Measurements from ENCODE around the gene SLC24A3. TPM values are rescaled to one million over a fixed set of nuclear protein-coding genes. Genes with fewer than 3 reads are reported as not detected.

Gene SLC24A3
- total and polyA plus RNA-seq, 2 experiments from 2014 or later, result 0.81 to 2.5 TPM

DNA sequence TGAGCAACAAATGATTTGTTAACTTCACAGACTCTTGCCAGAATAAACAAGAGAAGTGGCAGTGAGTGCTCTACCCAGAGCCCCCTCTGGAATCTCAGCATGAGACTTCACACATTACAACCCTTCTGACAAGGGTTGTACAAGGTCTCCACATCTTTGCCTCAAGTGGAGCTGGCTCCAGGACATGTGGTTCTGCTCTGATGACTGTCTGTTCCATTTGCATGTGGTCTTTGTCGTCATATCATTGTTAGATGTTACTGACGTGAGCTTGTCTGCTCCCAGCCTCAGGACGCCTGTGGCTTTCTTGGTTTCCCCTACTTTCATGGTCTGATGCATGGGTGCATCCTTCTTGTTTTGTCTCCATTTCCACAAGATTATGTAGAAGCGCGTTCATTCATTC is 115.0 kb downstream of the SLC24A3 start (continued):
- TF ChIP-seq, protein P1, sequence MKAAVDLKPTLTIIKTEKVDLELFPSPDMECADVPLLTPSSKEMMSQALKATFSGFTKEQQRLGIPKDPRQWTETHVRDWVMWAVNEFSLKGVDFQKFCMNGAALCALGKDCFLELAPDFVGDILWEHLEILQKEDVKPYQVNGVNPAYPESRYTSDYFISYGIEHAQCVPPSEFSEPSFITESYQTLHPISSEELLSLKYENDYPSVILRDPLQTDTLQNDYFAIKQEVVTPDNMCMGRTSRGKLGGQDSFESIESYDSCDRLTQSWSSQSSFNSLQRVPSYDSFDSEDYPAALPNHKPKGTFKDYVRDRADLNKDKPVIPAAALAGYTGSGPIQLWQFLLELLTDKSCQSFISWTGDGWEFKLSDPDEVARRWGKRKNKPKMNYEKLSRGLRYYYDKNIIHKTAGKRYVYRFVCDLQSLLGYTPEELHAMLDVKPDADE (IDR thresholded peaks at IDR 0.05), result no peak
- TF ChIP-seq, protein P2, sequence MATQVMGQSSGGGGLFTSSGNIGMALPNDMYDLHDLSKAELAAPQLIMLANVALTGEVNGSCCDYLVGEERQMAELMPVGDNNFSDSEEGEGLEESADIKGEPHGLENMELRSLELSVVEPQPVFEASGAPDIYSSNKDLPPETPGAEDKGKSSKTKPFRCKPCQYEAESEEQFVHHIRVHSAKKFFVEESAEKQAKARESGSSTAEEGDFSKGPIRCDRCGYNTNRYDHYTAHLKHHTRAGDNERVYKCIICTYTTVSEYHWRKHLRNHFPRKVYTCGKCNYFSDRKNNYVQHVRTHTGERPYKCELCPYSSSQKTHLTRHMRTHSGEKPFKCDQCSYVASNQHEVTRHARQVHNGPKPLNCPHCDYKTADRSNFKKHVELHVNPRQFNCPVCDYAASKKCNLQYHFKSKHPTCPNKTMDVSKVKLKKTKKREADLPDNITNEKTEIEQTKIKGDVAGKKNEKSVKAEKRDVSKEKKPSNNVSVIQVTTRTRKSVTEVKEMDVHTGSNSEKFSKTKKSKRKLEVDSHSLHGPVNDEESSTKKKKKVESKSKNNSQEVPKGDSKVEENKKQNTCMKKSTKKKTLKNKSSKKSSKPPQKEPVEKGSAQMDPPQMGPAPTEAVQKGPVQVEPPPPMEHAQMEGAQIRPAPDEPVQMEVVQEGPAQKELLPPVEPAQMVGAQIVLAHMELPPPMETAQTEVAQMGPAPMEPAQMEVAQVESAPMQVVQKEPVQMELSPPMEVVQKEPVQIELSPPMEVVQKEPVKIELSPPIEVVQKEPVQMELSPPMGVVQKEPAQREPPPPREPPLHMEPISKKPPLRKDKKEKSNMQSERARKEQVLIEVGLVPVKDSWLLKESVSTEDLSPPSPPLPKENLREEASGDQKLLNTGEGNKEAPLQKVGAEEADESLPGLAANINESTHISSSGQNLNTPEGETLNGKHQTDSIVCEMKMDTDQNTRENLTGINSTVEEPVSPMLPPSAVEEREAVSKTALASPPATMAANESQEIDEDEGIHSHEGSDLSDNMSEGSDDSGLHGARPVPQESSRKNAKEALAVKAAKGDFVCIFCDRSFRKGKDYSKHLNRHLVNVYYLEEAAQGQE (IDR thresholded peaks at IDR 0.05; ENCODE audit: unreplicated experiment), result no peak
- no peak for TF ChIP-seq STAT1 (IDR thresholded peaks at IDR 0.05; ENCODE audit: unreplicated experiment)
- no peak for TF ChIP-seq JUNB (IDR thresholded peaks at IDR 0.05; ENCODE audit: unreplicated experiment)
- TF ChIP-seq EZH2 (IDR thresholded peaks at IDR 0.05; ENCODE audit: low read depth, unreplicated experiment), result no peak

DNA sequence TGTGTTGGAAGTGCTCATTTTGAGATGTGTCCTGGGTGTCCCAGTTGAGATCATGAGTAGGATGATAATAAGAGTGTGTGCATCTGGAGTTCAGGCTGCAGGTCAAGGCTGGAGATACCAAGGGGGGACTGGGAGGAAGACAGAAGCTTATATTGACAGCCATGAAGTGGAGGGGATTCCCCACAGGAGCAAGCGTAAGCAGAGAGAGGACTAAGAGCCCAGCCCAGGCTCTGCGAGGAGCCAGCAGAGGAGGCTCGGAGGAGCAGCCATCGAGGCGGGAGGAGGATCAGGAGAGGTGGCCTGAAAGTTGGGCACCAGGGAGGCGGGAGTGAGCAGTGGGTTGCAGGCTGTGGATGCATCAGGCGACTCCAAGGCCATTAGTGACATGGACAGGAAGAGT is 116.2 kb downstream of the SLC24A3 start:
- Histone ChIP-seq H3K79me2 (replicated peaks; ENCODE audit: insufficient read depth) (no peaks in the 10 kb centered on the region), H3K9me2 (ENCODE audit: insufficient read depth) (peaks cover 8% of the 10 kb centered on the region), H3F3A (replicated peaks; ENCODE audit: low read depth) (no peaks in the 10 kb centered on the region), H3K4me2 (no peak overlapping the region), H3K4me1 (ENCODE audit: insufficient read depth) (no peaks in the 10 kb centered on the region), H3K27ac (ENCODE audit: low read depth) (no peak overlapping the region), H3K36me3 (ENCODE audit: insufficient read depth) (no peaks in the 10 kb centered on the region), H2AFZ (no peak overlapping the region), H3K4me3 (no peak overlapping the region), H4K20me1 (replicated peaks; ENCODE audit: insufficient read depth) (no peaks in the 10 kb centered on the region), H3K27me3 (ENCODE audit: insufficient read depth) (no peaks in the 10 kb centered on the region)
- ATAC-seq (no peak), DNase-seq (ENCODE audit: low spot score) (no peak)
- H3K4me1 Mint-ChIP-seq, result no peaks in the 10 kb centered on the region; the same call in 2 of the 3 replicates
- H3K27me3 Mint-ChIP-seq (ENCODE audit: insufficient read depth, low read depth, poor library complexity), result peaks cover 2% of the 10 kb centered on the region
- no peak overlapping the region for H3K27ac Mint-ChIP-seq
- H3K4me3 Mint-ChIP-seq, result no peak overlapping the region
- H3K36me3 Mint-ChIP-seq (ENCODE audit: low read depth), result no peaks in the 10 kb centered on the region
- no peaks in the 10 kb centered on the region for H3K9me3 Mint-ChIP-seq
- TF ChIP-seq CREB1 (CRISPR knock-in tag; IDR thresholded peaks at IDR 0.05; ENCODE audit: low read depth), result no peak
- no peak for TF ChIP-seq EZH2phosphoT487 (IDR thresholded peaks at IDR 0.05; ENCODE audit: unreplicated experiment)
- no peak for TF ChIP-seq NANOG (IDR thresholded peaks at IDR 0.05; ENCODE audit: borderline replicate concordance)
- TF ChIP-seq, protein P1 (IDR thresholded peaks at IDR 0.05), result no peak
- TF ChIP-seq, protein P3, sequence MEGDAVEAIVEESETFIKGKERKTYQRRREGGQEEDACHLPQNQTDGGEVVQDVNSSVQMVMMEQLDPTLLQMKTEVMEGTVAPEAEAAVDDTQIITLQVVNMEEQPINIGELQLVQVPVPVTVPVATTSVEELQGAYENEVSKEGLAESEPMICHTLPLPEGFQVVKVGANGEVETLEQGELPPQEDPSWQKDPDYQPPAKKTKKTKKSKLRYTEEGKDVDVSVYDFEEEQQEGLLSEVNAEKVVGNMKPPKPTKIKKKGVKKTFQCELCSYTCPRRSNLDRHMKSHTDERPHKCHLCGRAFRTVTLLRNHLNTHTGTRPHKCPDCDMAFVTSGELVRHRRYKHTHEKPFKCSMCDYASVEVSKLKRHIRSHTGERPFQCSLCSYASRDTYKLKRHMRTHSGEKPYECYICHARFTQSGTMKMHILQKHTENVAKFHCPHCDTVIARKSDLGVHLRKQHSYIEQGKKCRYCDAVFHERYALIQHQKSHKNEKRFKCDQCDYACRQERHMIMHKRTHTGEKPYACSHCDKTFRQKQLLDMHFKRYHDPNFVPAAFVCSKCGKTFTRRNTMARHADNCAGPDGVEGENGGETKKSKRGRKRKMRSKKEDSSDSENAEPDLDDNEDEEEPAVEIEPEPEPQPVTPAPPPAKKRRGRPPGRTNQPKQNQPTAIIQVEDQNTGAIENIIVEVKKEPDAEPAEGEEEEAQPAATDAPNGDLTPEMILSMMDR (conservative IDR thresholded peaks at IDR 0.05; ENCODE audit: low read depth in 2 of 2), result no peak
- TF ChIP-seq ZNF331 (CRISPR knock-in tag; IDR thresholded peaks at IDR 0.05; ENCODE audit: low read depth), result no peak
- TF ChIP-seq STAT1 (IDR thresholded peaks at IDR 0.05; ENCODE audit: unreplicated experiment), result no peak
- TF ChIP-seq, protein P2 (IDR thresholded peaks at IDR 0.05; ENCODE audit: unreplicated experiment), result no peak
- TF ChIP-seq POLR2AphosphoS5 (IDR thresholded peaks at IDR 0.05; ENCODE audit: low read depth), result no peak
- no peak for TF ChIP-seq ZNF114 (CRISPR knock-in tag; IDR thresholded peaks at IDR 0.05)
- TF ChIP-seq EZH2 (IDR thresholded peaks at IDR 0.05; ENCODE audit: low read depth, unreplicated experiment), result no peak
